GM10248 (cell line): Measurements from ENCODE around the gene IL26.

Source experiments
- CTCF ChIA-PET: fragments of 300-600 bp; sonication (Branson Sonifier 250); formaldehyde crosslinking; extraction: SDS; loops from one replicate; lab custom pipeline; 2021; ENCODE audit warnings: antibody characterized with exemption; lab: Yijun Ruan, JAX
- POLR2A ChIA-PET: fragments of 350-650 bp; sonication (Branson Sonifier 250); formaldehyde crosslinking; extraction: SDS; loops from one replicate; lab custom pipeline; 2020; ENCODE audit warnings: antibody characterized with exemption; lab: Yijun Ruan, JAX
- DNase-seq: peaks from one replicate; pipeline ENCODE4 v3.0.0; 2012; ENCODE audit errors: extremely low spot score
- CTCF ChIP-seq: IDR thresholded peaks from 2 replicates; pipeline ENCODE4 v1.5.1; 2012; ENCODE audit warnings: mild to moderate bottlenecking, low read depth; ENCODE audit errors: extremely low read depth, missing control alignments, control extremely low read depth

The IL26 gene

GRCh38 chr12:68225576-68226476, at the start of gene IL26:
TSS of gene IL26 (minus strand) at chr12:68225810. CDS start at chr12:68225756, 54 bp downstream.
- DNase-seq: no peak
- TF ChIP-seq CTCF: no peak
- ChIA-PET CTCF (interaction anchor here (1.4 to 5.8 kb wide), 4 partner anchors 11 to 462 kb away, joined by 3 to 94 read pairs (median 14); no protein-coding TSS in a partner anchor), POLR2A (no interaction called here)

DNA sequence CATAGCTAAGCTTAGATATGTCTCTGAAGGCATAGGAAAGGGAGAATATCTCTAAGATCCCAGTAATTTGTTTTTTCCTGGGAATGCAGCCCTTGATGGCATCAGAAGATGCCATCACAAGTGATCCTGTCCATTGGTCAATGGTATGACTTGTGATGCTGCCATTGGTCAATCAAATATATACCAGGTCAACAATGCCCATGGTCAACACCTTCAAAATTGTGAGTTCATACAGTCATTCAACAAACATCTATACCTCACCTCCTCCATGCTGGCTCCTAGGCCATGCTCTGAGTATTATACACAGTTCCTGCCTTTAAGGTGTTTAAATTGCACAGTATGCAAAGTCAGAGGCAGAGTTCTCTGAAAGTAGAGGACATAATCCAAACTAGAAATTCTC, 47.1 kb upstream of the IL26 start:
- ChIA-PET CTCF (interaction anchor here (1.5 kb wide), 1 partner anchor 10 kb away, joined by 3 read pairs; no protein-coding TSS in a partner anchor), POLR2A (no interaction called here)
- DNase-seq: no peak
- no peak for TF ChIP-seq CTCF

DNA sequence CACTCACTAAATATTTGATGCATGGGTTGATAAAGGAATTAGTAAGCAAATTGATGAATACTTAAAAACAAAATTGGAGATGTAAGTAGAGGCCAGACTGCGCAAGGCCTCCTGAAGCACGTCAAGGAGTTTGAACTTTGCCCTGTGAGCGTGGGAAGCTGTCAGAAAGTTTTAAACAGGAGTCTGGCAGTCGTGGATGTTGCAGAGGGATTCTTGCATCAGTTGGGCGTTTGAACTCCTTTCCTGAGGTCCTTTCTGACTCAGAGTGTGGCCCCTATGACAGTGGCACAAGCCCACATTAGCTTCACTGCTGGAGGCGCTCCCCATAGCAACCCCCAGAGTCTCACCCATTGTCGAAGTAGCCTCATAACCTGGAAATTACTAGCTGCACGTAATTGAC, 45.7 kb upstream of the IL26 start:
- ChIA-PET POLR2A (no interaction called here), CTCF (interaction anchor here (1.0 to 1.4 kb wide), 2 partner anchors 21 to 22 kb away, joined by 3 to 4 read pairs; no protein-coding TSS in a partner anchor)
- no peak for TF ChIP-seq CTCF
- DNase-seq: no peak

DNA sequence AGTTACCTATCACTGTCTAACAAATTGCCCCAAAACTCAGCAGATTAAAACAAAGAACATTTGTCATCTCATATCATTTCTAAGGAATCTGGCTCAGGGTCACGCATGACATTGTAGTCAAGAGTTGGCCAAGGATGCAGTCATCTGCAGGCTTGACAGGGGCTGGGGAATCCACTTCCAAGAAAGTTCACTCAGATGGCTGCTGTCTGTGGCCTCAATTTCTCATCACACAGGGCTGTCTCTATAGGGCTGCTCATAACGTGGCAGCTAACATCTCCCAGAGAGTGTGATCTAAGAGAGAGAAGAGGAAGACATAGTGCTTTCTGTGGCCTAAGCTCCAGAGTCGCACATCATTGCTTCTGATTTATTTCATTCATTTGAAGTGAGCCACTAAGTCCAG, 44.7 kb upstream of the IL26 start:
- DNase-seq: no peak
- ChIA-PET CTCF (interaction anchor here (1.8 kb wide), 1 partner anchor 12 kb away, joined by 6 read pairs; no protein-coding TSS in a partner anchor), POLR2A (no interaction called here)
- TF ChIP-seq CTCF: no peak

GRCh38 chr12:68269779-68270178, 44.2 kb upstream of the IL26 start:
- no peak for DNase-seq
- no peak for TF ChIP-seq CTCF
- CTCF ChIA-PET: interaction anchor here (0.7 to 1.8 kb wide), 3 partner anchors 11 to 28 kb away, joined by 3 to 6 read pairs (median 6); no protein-coding TSS in a partner anchor
- POLR2A ChIA-PET: no interaction called here

GRCh38 chr12:68268967-68269366, 43.4 kb upstream of the IL26 start:
- POLR2A ChIA-PET: no interaction called here
- CTCF ChIA-PET: interaction anchor here (0.7 to 1.8 kb wide), 3 partner anchors 10 to 27 kb away, joined by 3 to 6 read pairs (median 6); no protein-coding TSS in a partner anchor
- no peak for TF ChIP-seq CTCF

More at GRCh38 chr12:68268967-68269366, 43.4 kb upstream of the IL26 start:
- DNase-seq: no peak
